Activated T-helper 17 cell treated with anti-CD3 and anti-CD28 coated beads, Interleukin-2, amount 50 U/mL, for 72 hours (primary cell): ENCODE measurements around the gene PITRM1. TPM values are rescaled to one million over a fixed set of nuclear protein-coding genes. Genes with fewer than 3 reads are reported as not detected.
A peak's percentile ranks its signal among the peaks of the same experiment; 100 is the strongest.

Source experiments
- ATAC-seq: fragments of 150-1000 bp; cut with Tn5 transposase; replicated peaks from 2 replicates; pipeline ENCODE4 v1.10.0; 2021; ENCODE audit warnings: mild to moderate bottlenecking, moderate library complexity
- H3K27ac Mint-ChIP-seq: one replicate; pipeline ENCODE4 v1.8.0; 2022; ENCODE audit warnings: mixed read lengths
- H3K27me3 Mint-ChIP-seq: one replicate; pipeline ENCODE4 v1.8.0; 2022; ENCODE audit warnings: mixed read lengths
- H3K36me3 Mint-ChIP-seq: one replicate; pipeline ENCODE4 v1.8.0; 2022; ENCODE audit warnings: low read depth, mild to moderate bottlenecking, mixed read lengths
- H3K4me1 Mint-ChIP-seq: one replicate; pipeline ENCODE4 v1.8.0; 2022; ENCODE audit warnings: mixed read lengths
- H3K4me3 Mint-ChIP-seq: one replicate; pipeline ENCODE4 v1.8.0; 2022; ENCODE audit warnings: mild to moderate bottlenecking, mixed read lengths
- H3K9me3 Mint-ChIP-seq: one replicate; pipeline ENCODE4 v1.8.0; 2022; ENCODE audit warnings: mixed read lengths
- total RNA-seq, 2 donors: library from RNA; stranded (reverse); gene quantifications; one replicate each; pipeline ENCODE4 v1.2.3, GENCODE V29; 2022

PITRM1 gene
- total RNA-seq, 2 donors from 2014 or later, result 160 to 169 TPM

GRCh38 chr10:3131098-3131497 is 41.5 kb downstream of the PITRM1 start:
- no peak for ATAC-seq
- Mint-ChIP-seq H3K27ac (peak overlapping the region; percentile 68), H3K27me3 (no peaks in the 10 kb centered on the region)

DNA sequence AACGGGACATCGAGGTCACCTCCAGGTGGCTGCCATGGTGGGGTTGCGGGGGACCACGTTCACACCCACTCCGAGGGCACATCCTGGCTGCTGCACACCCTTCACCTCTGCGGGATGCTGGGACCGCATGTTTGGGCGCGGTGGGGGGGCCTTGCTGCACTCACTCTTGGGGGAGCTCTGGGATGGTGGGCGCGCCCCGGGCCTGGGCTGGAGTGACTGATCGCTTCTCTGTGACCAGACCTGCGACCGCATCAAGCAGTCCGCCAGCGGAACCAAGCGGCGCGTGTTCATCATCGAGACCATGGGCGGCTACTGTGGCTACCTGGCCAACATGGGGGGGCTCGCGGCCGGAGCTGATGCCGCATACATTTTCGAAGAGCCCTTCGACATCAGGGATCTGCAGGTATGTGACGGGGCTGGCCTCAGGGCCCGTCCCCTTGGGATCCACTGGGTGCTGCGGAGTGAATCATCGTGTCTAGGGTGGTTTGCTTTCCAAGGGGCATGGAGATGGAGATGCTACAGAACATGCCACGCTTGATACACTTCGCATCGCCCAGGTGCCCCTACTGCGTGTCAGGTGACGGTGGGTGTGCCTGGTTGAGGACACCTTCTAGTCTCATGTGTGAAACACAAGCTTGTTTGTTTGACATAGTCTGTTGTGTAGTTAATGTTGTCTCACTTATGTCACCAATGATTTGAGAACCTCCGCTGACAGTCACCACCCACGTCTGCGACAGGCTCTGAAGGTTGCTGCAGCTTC is 42.8 kb downstream of the PITRM1 start:
- H3K4me3 Mint-ChIP-seq, result peak overlapping the region; percentile 12
- ATAC-seq, result peak; percentile 10

More at GRCh38 chr10:3131098-3131497, 41.5 kb downstream of the PITRM1 start:
- Mint-ChIP-seq H3K4me3 (no peak overlapping the region), H3K36me3 (peaks cover 100% of the 10 kb centered on the region), H3K9me3 (no peaks in the 10 kb centered on the region), H3K4me1 (no peaks in the 10 kb centered on the region)

GRCh38 chr10:3128379-3129130 is 44.0 kb downstream of the PITRM1 start:
- Mint-ChIP-seq H3K27me3 (no peaks in the 10 kb centered on the region), H3K36me3 (peaks cover 100% of the 10 kb centered on the region), H3K4me1 (peaks cover 3% of the 10 kb centered on the region), H3K9me3 (no peaks in the 10 kb centered on the region), H3K4me3 (peak overlapping the region; percentile 12), H3K27ac (peak overlapping the region; percentile 70)
- ATAC-seq, result no peak

More for the DNA sequence above, 42.8 kb downstream of the PITRM1 start:
- H3K9me3 Mint-ChIP-seq, result no peaks in the 10 kb centered on the region
- peaks cover 3% of the 10 kb centered on the region for H3K4me1 Mint-ChIP-seq
- no peaks in the 10 kb centered on the region for H3K27me3 Mint-ChIP-seq
- H3K36me3 Mint-ChIP-seq, result peaks cover 100% of the 10 kb centered on the region
- peak overlapping the region; percentile 70 for H3K27ac Mint-ChIP-seq

DNA sequence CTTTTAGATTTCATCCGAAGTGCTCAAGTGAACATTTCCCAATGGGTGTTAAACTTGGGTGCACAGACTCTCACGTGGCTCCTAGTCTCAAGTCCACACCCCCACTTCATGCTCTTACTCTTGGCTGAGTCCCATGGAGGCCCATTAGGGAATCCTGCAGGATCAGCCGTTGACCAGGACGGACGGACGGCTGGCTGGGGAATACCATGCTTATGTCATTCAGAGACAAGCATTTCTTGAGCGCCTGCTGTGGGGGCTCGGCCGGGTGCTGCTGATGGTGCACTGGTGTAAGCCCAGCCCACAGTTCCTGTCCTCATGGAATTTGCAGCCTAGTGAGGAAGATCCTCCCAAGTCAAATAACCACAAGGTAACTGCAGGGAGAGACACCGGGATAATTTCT is 44.7 kb downstream of the PITRM1 start:
- Mint-ChIP-seq H3K4me3 (no peak overlapping the region), H3K27me3 (no peaks in the 10 kb centered on the region), H3K9me3 (no peaks in the 10 kb centered on the region), H3K4me1 (peaks cover 3% of the 10 kb centered on the region), H3K36me3 (peaks cover 100% of the 10 kb centered on the region), H3K27ac (peak overlapping the region; percentile 28)
- no peak for ATAC-seq

- no peaks in the 10 kb centered on the region for H3K27me3 Mint-ChIP-seq
- H3K4me3 Mint-ChIP-seq, result no peak overlapping the region
- no peak for ATAC-seq
Measured at GRCh38 chr10:3126741-3127346, 45.7 kb downstream of the PITRM1 start.

GRCh38 chr10:3126249-3126648 is 46.3 kb downstream of the PITRM1 start:
- Mint-ChIP-seq H3K27ac (no peak overlapping the region), H3K9me3 (no peaks in the 10 kb centered on the region), H3K4me3 (no peak overlapping the region), H3K27me3 (no peaks in the 10 kb centered on the region), H3K36me3 (peaks cover 100% of the 10 kb centered on the region), H3K4me1 (peaks cover 3% of the 10 kb centered on the region)
- ATAC-seq, result no peak

More at GRCh38 chr10:3126741-3127346, 45.7 kb downstream of the PITRM1 start:
- peaks cover 100% of the 10 kb centered on the region for H3K36me3 Mint-ChIP-seq
- no peak overlapping the region for H3K27ac Mint-ChIP-seq
- no peaks in the 10 kb centered on the region for H3K9me3 Mint-ChIP-seq
- H3K4me1 Mint-ChIP-seq, result peaks cover 3% of the 10 kb centered on the region

GRCh38 chr10:3125527-3126170 is 46.9 kb downstream of the PITRM1 start:
- peaks cover 100% of the 10 kb centered on the region for H3K36me3 Mint-ChIP-seq
- no peaks in the 10 kb centered on the region for H3K27me3 Mint-ChIP-seq
- H3K4me3 Mint-ChIP-seq, result no peak overlapping the region
- ATAC-seq, result no peak
- peak overlapping the region; percentile 84 for H3K27ac Mint-ChIP-seq
- no peaks in the 10 kb centered on the region for H3K9me3 Mint-ChIP-seq
- peaks cover 3% of the 10 kb centered on the region for H3K4me1 Mint-ChIP-seq

- H3K4me3 Mint-ChIP-seq, result no peak overlapping the region
- H3K27ac Mint-ChIP-seq, result peak overlapping the region; percentile 84
- ATAC-seq, result no peak
- H3K27me3 Mint-ChIP-seq, result no peaks in the 10 kb centered on the region
- no peaks in the 10 kb centered on the region for H3K9me3 Mint-ChIP-seq
- H3K4me1 Mint-ChIP-seq, result peaks cover 3% of the 10 kb centered on the region
- peaks cover 100% of the 10 kb centered on the region for H3K36me3 Mint-ChIP-seq
Measured at GRCh38 chr10:3124412-3125175, 48.0 kb downstream of the PITRM1 start.

- Mint-ChIP-seq H3K27ac (no peak overlapping the region), H3K36me3 (peaks cover 100% of the 10 kb centered on the region), H3K4me1 (peaks cover 3% of the 10 kb centered on the region), H3K27me3 (no peaks in the 10 kb centered on the region), H3K4me3 (no peak overlapping the region), H3K9me3 (no peaks in the 10 kb centered on the region)
- ATAC-seq, result peak; percentile 18
Measured at GRCh38 chr10:3123571-3124411, 48.8 kb downstream of the PITRM1 start.

DNA sequence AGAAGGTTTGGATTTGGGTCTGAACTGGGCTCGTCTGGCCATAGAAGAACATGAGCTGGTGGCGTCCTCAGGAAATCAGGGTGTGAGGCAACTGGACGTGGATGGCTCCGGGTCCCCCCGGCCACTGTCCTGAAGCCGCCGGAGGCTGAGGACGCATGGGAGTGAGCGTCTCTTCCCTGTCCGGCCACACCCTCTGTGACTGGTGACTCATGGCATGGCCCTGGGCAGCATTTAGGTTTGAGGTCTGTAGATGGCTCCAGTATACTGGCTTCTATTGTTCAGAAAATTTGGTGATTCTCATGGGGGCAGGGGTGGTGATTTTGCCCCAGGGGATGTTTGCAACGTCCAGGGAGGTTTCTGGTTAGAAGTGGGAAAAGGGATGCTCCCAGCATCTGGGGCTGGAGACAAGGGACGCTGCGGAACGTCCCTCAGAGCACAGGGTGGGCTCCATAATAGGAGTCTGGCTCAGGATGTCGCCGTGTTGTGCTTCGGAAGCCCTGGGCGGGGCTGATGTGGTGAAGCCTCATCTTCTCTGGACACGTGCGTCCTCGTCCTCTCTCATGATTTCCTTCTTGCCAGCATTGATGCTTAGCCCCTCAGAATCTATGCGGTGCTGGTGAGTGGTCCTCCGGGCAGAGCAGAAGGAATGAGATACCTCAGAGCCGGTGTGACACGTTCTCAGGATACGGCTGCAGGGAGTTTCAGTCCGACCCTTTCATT is 49.9 kb downstream of the PITRM1 start:
- H3K4me3 Mint-ChIP-seq, result no peak overlapping the region
- peak overlapping the region; percentile 46 for H3K27ac Mint-ChIP-seq
- no peaks in the 10 kb centered on the region for H3K27me3 Mint-ChIP-seq
- no peaks in the 10 kb centered on the region for H3K9me3 Mint-ChIP-seq
- ATAC-seq, result no peak
- peaks cover 3% of the 10 kb centered on the region for H3K4me1 Mint-ChIP-seq
- H3K36me3 Mint-ChIP-seq, result peaks cover 100% of the 10 kb centered on the region

DNA sequence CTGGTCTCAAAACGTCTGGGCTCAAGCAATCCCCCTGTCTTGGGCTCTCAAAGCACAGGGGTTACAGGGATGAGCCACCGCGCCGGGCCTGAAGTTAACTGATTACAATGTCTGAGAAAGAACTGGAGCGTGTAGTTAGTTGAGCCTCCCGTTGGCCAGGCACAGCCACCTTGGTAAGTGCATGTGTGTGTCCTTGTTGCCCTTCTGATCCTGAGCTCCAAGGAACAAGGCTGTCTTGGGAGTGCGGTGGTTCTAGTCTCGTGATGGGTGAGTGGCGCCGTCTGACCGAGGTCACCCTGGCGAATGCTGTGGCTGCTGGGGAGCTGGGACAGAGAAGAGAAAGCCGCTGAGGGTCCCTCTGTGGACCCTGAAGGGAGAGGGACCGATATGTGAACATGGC is 50.5 kb downstream of the PITRM1 start:
- ATAC-seq, result no peak
- H3K4me3 Mint-ChIP-seq, result no peak overlapping the region
- H3K4me1 Mint-ChIP-seq, result peaks cover 3% of the 10 kb centered on the region
- no peak overlapping the region for H3K27ac Mint-ChIP-seq
- no peaks in the 10 kb centered on the region for H3K27me3 Mint-ChIP-seq
- no peaks in the 10 kb centered on the region for H3K9me3 Mint-ChIP-seq
- H3K36me3 Mint-ChIP-seq, result peaks cover 100% of the 10 kb centered on the region

DNA sequence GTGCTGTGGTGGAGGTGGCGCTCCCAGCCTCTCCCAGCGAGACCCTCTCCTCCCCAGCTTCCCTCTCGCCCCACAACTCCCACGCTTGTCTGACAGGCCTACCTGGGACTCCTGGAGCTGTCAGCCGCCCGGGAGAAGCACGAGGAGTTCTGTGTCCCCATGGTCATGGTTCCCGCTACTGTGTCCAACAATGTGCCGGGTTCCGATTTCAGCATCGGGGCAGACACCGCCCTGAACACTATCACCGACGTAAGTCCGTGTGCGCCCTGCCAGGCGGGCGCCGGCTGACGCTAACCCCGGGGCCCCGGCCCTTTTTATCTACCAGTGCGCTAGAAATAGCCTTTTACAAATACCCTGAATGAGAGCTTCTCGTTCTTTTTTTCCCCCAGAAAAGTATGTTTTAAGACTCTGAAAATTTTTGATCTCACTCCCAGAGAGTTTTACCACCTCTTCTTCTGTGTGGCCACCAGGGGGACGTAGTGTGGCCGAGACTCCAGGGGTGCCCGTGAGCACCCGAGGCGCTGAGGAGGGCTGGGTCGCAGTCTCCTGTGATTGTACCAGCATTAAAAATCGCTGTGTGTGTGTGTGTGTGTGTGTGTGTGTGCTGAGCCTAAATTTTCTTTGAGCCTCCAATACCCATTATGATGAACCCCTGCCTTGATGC is 52.7 kb downstream of the PITRM1 start:
- H3K27me3 Mint-ChIP-seq, result no peaks in the 10 kb centered on the region
- H3K27ac Mint-ChIP-seq, result no peak overlapping the region
- no peak overlapping the region for H3K4me3 Mint-ChIP-seq
- ATAC-seq, result no peak
- peaks cover 5% of the 10 kb centered on the region for H3K4me1 Mint-ChIP-seq
- H3K36me3 Mint-ChIP-seq, result peaks cover 100% of the 10 kb centered on the region
- no peaks in the 10 kb centered on the region for H3K9me3 Mint-ChIP-seq
